ENCODE results near the gene SPRY1. TPM values are rescaled to one million over a fixed set of nuclear protein-coding genes. Genes with fewer than 3 reads are reported as not detected.
A peak's percentile ranks its signal among the peaks of the same experiment; 100 is the strongest.

Gene SPRY1
- total RNA-seq, 1 donor from 2014 or later, result 43.7 TPM

- DNase-seq, result no peak
These were observed 15.5 kb downstream of the SPRY1 start for GRCh38 chr4:123412091-123412505.

- DNase-seq, result no peak
These were observed 16.3 kb downstream of the SPRY1 start for GRCh38 chr4:123412700-123413512.

GRCh38 chr4:123415576-123415975, 19.0 kb downstream of the SPRY1 start:
- no peak for DNase-seq

- peak; percentile 34 for DNase-seq
These were observed 19.4 kb downstream of the SPRY1 start for GRCh38 chr4:123415977-123416376.

- no peak for DNase-seq
These were observed 21.2 kb downstream of the SPRY1 start for GRCh38 chr4:123417813-123418212.

- DNase-seq, result peak; percentile 87
These were observed 21.8 kb downstream of the SPRY1 start for GRCh38 chr4:123418351-123418931.

GRCh38 chr4:123419885-123420755, 23.5 kb downstream of the SPRY1 start:
- no peak for DNase-seq

GRCh38 chr4:123421227-123421936, 24.8 kb downstream of the SPRY1 start:
- no peak for DNase-seq

- no peak for DNase-seq
These were observed 25.6 kb downstream of the SPRY1 start for GRCh38 chr4:123421937-123422781.

GRCh38 chr4:123423819-123424218, 27.2 kb downstream of the SPRY1 start:
- no peak for DNase-seq

- DNase-seq, result no peak
These were observed 31.4 kb downstream of the SPRY1 start for GRCh38 chr4:123427951-123428350.

- DNase-seq, result no peak
These were observed 33.4 kb downstream of the SPRY1 start for GRCh38 chr4:123430031-123430430.

GRCh38 chr4:123430501-123430900, 33.9 kb downstream of the SPRY1 start:
- DNase-seq, result no peak

GRCh38 chr4:123433573-123433972, 37.0 kb downstream of the SPRY1 start:
- DNase-seq, result no peak

- DNase-seq, result no peak
These were observed 37.4 kb downstream of the SPRY1 start for GRCh38 chr4:123433976-123434375.

- DNase-seq, result no peak
These were observed 38.9 kb downstream of the SPRY1 start for GRCh38 chr4:123435246-123436113.

- no peak for DNase-seq
These were observed 41.4 kb downstream of the SPRY1 start for GRCh38 chr4:123438031-123438430.

GRCh38 chr4:123443401-123444289, 47.0 kb downstream of the SPRY1 start:
- peak; percentile 19 for DNase-seq

GRCh38 chr4:123444290-123444731, 47.7 kb downstream of the SPRY1 start:
- DNase-seq, result peak; percentile 78
